DND-41 (cell line): ENCODE results near the gene NR1D1.
A peak's percentile ranks its signal among the peaks of the same experiment; 100 is the strongest.

Source experiments
- EZH2 ChIP-seq: IDR thresholded peaks from 3 replicates; pipeline ENCODE4 v1.6.1; 2012; ENCODE audit warnings: borderline replicate concordance, low read depth, mild to moderate bottlenecking, moderate library complexity, low read length, inconsistent platforms; ENCODE audit not compliant: severe bottlenecking
- TF ChIP-seq, protein P1 (sequence below): IDR thresholded peaks from 2 replicates; pipeline ENCODE4 v1.5.1; 2012; ENCODE audit warnings: borderline replicate concordance, low read length, moderate library complexity, mild to moderate bottlenecking; ENCODE audit not compliant: poor library complexity, severe bottlenecking; ENCODE audit errors: extremely low read depth

DNA sequence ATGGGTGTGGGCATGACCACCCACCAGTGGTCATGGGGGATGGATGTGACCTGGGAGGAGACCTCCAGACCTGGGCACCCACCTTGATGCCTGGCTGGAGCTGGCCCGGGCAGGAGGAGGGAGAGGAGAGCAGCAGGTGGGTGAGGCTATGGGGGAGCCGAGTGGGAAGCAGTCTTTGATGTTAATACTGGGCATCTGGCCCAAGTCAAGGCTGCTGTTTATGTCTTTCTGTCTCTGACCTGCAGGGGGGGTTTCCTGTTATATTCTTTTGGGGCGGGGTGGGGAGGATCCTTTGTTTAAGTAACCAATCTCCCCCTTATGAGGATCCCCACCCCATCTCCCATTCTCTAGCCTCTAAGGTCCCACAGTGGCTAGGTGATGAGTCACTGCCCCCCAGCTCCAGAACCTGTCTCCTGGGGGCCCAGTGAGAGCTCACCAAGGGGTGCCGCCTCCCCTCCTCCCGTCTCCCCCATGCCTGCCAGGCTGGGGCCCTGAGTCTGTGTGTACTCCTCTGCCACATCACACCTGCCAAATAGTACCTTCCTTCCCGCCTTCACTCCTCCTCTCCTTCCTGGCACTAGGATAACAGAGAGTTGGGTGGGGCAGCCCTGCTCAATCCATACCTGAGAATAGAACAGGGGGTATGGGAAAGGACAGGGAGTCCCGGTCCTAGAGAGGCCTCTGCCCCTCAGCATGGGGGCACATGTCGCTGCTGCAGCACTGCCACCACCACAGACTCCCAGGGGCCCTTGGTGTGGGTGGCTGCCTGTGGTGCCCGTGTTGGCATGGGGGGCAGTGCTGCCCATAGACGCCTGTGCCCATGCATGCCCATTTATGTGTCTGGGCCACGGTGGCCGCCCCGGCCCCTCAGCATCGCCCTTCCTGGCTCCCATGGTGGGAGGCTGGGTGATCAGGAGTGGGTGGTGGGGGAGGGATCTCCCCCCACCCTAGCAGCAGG lies 30.4 kb downstream of the NR1D1 start:
- TF ChIP-seq, protein P1, sequence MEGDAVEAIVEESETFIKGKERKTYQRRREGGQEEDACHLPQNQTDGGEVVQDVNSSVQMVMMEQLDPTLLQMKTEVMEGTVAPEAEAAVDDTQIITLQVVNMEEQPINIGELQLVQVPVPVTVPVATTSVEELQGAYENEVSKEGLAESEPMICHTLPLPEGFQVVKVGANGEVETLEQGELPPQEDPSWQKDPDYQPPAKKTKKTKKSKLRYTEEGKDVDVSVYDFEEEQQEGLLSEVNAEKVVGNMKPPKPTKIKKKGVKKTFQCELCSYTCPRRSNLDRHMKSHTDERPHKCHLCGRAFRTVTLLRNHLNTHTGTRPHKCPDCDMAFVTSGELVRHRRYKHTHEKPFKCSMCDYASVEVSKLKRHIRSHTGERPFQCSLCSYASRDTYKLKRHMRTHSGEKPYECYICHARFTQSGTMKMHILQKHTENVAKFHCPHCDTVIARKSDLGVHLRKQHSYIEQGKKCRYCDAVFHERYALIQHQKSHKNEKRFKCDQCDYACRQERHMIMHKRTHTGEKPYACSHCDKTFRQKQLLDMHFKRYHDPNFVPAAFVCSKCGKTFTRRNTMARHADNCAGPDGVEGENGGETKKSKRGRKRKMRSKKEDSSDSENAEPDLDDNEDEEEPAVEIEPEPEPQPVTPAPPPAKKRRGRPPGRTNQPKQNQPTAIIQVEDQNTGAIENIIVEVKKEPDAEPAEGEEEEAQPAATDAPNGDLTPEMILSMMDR = peak; percentile 28
- no peak for TF ChIP-seq EZH2
